HL-60 (cell line): ENCODE measurements around the gene COX6A1.

Experiments used
- GABPA ChIP-seq: IDR thresholded peaks from 2 replicates; pipeline ENCODE4 v1.6.1; 2012; ENCODE audit warnings: low read depth
- POLR2AphosphoS5 ChIP-seq: IDR thresholded peaks from 2 replicates; pipeline ENCODE4 v1.6.1; 2012; ENCODE audit warnings: low read depth
- TF ChIP-seq, protein P1 (sequence below): IDR thresholded peaks from one replicate; pipeline ENCODE4 v1.5.1; 2011; ENCODE audit warnings: low read length, control low read depth, inconsistent platforms; ENCODE audit not compliant: insufficient read depth
- TF ChIP-seq, protein P2 (sequence below): IDR thresholded peaks from 2 replicates; pipeline ENCODE4 v1.6.1; 2012; ENCODE audit warnings: low read depth; ENCODE audit not compliant: insufficient replicate concordance

DNA sequence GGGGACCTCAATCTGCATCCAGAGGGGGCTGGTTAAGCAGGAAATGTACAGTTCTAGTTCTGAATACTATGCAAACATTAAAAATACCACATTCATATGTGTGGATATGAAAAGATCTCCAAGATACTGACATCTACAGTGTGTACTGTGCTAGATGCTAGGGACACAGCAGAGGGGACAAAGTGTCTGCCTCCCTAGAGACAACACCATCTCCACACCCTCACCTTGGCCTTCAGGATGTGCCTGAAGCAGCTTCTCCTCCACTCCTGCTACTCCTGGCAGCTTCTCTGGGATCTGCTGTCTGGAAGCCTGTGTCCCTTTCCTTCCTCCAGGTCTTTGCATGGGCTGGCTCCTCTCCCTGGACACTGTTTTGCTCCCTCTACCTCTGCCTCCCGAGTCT, 42.3 kb downstream of the COX6A1 start:
- TF ChIP-seq, protein P1, sequence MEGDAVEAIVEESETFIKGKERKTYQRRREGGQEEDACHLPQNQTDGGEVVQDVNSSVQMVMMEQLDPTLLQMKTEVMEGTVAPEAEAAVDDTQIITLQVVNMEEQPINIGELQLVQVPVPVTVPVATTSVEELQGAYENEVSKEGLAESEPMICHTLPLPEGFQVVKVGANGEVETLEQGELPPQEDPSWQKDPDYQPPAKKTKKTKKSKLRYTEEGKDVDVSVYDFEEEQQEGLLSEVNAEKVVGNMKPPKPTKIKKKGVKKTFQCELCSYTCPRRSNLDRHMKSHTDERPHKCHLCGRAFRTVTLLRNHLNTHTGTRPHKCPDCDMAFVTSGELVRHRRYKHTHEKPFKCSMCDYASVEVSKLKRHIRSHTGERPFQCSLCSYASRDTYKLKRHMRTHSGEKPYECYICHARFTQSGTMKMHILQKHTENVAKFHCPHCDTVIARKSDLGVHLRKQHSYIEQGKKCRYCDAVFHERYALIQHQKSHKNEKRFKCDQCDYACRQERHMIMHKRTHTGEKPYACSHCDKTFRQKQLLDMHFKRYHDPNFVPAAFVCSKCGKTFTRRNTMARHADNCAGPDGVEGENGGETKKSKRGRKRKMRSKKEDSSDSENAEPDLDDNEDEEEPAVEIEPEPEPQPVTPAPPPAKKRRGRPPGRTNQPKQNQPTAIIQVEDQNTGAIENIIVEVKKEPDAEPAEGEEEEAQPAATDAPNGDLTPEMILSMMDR, result no peak
- TF ChIP-seq, protein P2, sequence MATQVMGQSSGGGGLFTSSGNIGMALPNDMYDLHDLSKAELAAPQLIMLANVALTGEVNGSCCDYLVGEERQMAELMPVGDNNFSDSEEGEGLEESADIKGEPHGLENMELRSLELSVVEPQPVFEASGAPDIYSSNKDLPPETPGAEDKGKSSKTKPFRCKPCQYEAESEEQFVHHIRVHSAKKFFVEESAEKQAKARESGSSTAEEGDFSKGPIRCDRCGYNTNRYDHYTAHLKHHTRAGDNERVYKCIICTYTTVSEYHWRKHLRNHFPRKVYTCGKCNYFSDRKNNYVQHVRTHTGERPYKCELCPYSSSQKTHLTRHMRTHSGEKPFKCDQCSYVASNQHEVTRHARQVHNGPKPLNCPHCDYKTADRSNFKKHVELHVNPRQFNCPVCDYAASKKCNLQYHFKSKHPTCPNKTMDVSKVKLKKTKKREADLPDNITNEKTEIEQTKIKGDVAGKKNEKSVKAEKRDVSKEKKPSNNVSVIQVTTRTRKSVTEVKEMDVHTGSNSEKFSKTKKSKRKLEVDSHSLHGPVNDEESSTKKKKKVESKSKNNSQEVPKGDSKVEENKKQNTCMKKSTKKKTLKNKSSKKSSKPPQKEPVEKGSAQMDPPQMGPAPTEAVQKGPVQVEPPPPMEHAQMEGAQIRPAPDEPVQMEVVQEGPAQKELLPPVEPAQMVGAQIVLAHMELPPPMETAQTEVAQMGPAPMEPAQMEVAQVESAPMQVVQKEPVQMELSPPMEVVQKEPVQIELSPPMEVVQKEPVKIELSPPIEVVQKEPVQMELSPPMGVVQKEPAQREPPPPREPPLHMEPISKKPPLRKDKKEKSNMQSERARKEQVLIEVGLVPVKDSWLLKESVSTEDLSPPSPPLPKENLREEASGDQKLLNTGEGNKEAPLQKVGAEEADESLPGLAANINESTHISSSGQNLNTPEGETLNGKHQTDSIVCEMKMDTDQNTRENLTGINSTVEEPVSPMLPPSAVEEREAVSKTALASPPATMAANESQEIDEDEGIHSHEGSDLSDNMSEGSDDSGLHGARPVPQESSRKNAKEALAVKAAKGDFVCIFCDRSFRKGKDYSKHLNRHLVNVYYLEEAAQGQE, result no peak
- TF ChIP-seq POLR2AphosphoS5, result no peak
- TF ChIP-seq GABPA, result no peak
